Measurements from ENCODE around the gene CABP4.

CABP4 gene

DNA sequence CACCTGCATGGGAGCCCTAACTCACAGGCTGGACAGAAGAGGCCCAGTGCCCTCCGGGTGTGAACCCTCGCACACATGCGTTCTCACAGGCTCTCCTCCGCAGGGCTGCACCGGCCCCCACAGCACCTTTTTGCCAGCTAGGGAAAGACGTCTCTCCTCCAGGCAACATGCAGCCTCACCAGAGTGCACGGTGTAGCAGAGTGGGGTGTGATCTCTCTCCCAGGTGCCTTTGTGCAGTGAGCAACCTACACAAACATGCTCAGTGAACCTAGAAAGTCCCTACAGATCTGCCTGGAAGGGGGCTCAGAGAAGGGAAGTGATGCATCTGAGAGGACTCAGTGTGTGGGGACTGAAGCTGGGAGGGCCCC is 43.4 kb upstream of the CABP4 start:
- H3K27me3 ChIP-seq: no peaks in the 10 kb centered on the region
- H3K4me1 ChIP-seq: peaks cover 5% of the 10 kb centered on the region; the same call in 1 of the 2 replicates
- H3K4me3 ChIP-seq (ENCODE audit: low read depth, low read length): no peak overlapping the region
- no peak for DNase-seq
- H3K36me3 ChIP-seq: no peaks in the 10 kb centered on the region
- no peaks in the 10 kb centered on the region for H3K9me3 ChIP-seq
- no peak for TF ChIP-seq CTCF (IDR thresholded peaks at IDR 0.05; ENCODE audit: low read depth, low read length)

DNA sequence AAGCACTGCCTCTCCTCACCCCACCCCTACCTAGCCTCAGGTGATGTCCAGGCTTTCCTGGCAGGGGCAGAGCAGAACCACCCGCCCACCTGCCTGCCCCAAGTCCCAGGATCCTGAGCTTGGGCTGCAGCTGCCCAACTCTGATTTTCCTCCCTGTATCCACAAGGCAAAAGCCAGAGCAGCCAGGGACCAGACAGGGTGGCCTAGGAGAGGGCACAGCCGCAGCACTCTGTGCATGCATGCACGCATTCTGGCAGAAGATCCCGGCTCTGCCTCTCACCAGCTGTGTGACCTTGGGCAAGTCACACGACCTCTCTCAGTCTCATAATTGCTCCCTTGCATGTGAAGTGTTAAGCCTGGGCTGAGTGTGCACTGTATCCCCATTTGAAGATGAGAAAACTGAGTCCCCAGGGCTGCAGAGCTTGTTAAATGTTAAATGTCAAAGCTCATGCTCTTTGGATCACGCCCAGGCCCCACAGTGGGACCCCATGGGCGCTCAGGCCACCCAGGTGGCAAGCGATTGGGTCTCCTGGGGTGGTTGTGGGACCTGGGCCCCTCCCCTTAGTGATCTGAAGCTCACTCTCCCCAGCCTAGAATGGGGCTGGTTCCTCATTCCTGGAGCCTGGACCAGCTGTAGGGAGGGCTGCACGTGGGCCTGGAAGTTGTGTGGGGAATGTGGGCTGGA is 42.5 kb upstream of the CABP4 start:
- no peak for TF ChIP-seq CTCF (IDR thresholded peaks at IDR 0.05; ENCODE audit: low read depth, low read length)
- no peak overlapping the region for H3K4me3 ChIP-seq (ENCODE audit: low read depth, low read length)
- DNase-seq: no peak
- H3K36me3 ChIP-seq: no peaks in the 10 kb centered on the region
- no peaks in the 10 kb centered on the region; the same call in 1 of the 2 replicates for H3K4me1 ChIP-seq
- H3K27me3 ChIP-seq: no peaks in the 10 kb centered on the region
- no peaks in the 10 kb centered on the region for H3K9me3 ChIP-seq

GRCh38 chr11:67413266-67413849 is 41.8 kb upstream of the CABP4 start:
- H3K4me3 ChIP-seq (ENCODE audit: low read depth, low read length): no peak overlapping the region
- H3K27me3 ChIP-seq: no peaks in the 10 kb centered on the region
- DNase-seq: no peak
- no peak for TF ChIP-seq CTCF (IDR thresholded peaks at IDR 0.05; ENCODE audit: low read depth, low read length)
- no peaks in the 10 kb centered on the region for H3K36me3 ChIP-seq
- H3K9me3 ChIP-seq: no peaks in the 10 kb centered on the region
- H3K4me1 ChIP-seq: no peaks in the 10 kb centered on the region

GRCh38 chr11:67415501-67416304 is 39.5 kb upstream of the CABP4 start, which contains the start of gene CARNS1:
Gene CARNS1 (plus strand): TSS chr11:67415678. CDS start chr11:67416200, 522 bp downstream.
- no peak for DNase-seq
- peaks cover 5% of the 10 kb centered on the region for H3K4me1 ChIP-seq
- TF ChIP-seq CTCF (IDR thresholded peaks at IDR 0.05; ENCODE audit: low read depth, low read length): no peak
- H3K4me3 ChIP-seq (ENCODE audit: low read depth, low read length): no peak within 1 kb of the TSS
- 0 out of 2 replicates have a peak, but pooled peaks cover 2% of the 10 kb centered on the region for H3K27me3 ChIP-seq
- no peaks in the 10 kb centered on the region for H3K9me3 ChIP-seq
- H3K36me3 ChIP-seq: no peaks in the 10 kb centered on the region

DNA sequence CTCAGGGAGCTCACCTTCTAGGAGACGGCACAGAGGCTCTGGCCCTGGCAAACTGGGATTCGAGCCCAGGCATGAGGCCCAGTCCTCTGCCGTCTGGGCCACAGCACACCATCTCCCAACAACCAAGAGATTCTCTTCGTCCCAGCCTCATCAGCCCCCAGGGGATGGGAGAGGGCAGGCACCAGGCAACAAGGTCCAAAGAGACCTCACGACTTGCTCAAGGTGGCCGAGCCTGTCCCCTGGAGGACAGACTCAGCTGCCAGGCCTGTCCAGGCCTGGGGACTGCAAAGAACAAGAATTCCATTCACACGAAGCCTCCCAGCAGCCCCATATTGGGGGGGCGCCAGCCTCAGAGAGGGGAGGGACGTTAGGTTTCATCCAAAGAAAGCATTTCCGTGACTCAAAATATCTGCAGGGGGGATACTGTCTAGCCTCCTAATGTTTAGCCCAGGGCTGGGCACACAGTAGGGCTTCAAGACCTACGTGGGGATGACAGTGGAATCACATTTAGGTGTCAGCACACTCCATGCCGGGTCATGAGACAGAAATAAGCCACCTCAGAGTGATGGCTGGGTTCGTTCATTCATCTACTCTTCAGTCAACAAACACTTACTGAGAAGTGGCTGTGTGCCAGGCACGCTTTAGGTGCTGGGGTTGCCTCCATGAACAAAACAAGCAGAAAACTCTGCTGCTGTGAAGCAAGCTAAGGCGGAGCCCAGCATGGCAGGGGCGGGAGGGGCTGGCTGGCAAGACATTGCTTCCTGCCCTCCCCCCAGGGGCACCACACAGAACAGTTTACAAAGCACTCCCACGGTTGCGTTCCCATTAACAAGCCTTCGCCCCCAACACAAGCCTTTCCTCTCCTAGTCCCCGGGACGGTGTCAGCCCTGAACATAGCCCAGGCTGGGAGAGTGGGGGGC is 38.5 kb upstream of the CABP4 start:
- no peak for DNase-seq

More for the DNA sequence above, 38.5 kb upstream of the CABP4 start:
- H3K4me1 ChIP-seq: peaks cover 5% of the 10 kb centered on the region
- no peak for TF ChIP-seq CTCF (IDR thresholded peaks at IDR 0.05; ENCODE audit: low read depth, low read length)
- H3K4me3 ChIP-seq (ENCODE audit: low read depth, low read length): no peak overlapping the region
- H3K36me3 ChIP-seq: no peaks in the 10 kb centered on the region
- H3K9me3 ChIP-seq: no peaks in the 10 kb centered on the region
- 0 out of 2 replicates have a peak, but pooled peaks cover 2% of the 10 kb centered on the region for H3K27me3 ChIP-seq

Measured in BE2C (cell line).